Hematopoietic multipotent progenitor cell treated with erythropoietin and hydrocortisone succinate and interleukin-3 and kit ligand, for 6 days (in vitro differentiated cells): ENCODE data around the gene ZNF74.
"Not testable (repeated sequence)": the region's sequence is repeated elsewhere in the genome, so short reads cannot be mapped to it uniquely, and the experiment has no call there.

Source experiments
- DNase-seq: peaks from one replicate; pipeline ENCODE4 v3.0.0-alpha.2; 2015

Gene ZNF74

GRCh38 chr22:20401376-20402014, 7.5 kb downstream of the ZNF74 start:
- DNase-seq: no peak

GRCh38 chr22:20402960-20403778, 9.2 kb downstream of the ZNF74 start:
- DNase-seq: no peak

GRCh38 chr22:20403779-20404140, 9.8 kb downstream of the ZNF74 start:
- no peak for DNase-seq

- no peak for DNase-seq
These were observed 10.9 kb downstream of the ZNF74 start for GRCh38 chr22:20404881-20405280.

GRCh38 chr22:20405291-20405930, 11.5 kb downstream of the ZNF74 start:
- no peak for DNase-seq

- no peak for DNase-seq
These were observed 12.2 kb downstream of the ZNF74 start for GRCh38 chr22:20405931-20406685.

- DNase-seq: no peak
These were observed 12.9 kb downstream of the ZNF74 start for GRCh38 chr22:20406686-20407408.

GRCh38 chr22:20407829-20408228, 13.9 kb downstream of the ZNF74 start:
- no peak for DNase-seq

- no peak for DNase-seq
These were observed 14.9 kb downstream of the ZNF74 start for GRCh38 chr22:20408891-20409290.

- DNase-seq: not testable (repeated sequence)
These were observed 15.4 kb downstream of the ZNF74 start for GRCh38 chr22:20409385-20409784.

GRCh38 chr22:20412474-20413216, 18.7 kb downstream of the ZNF74 start:
- no peak for DNase-seq

GRCh38 chr22:20413217-20414058, 19.5 kb downstream of the ZNF74 start:
- DNase-seq: no peak

- no peak for DNase-seq
These were observed 20.1 kb downstream of the ZNF74 start for GRCh38 chr22:20414059-20414440.

GRCh38 chr22:20414450-20414849, 20.5 kb downstream of the ZNF74 start:
- no peak for DNase-seq

- not testable (repeated sequence) for DNase-seq
These were observed 21.3 kb downstream of the ZNF74 start for GRCh38 chr22:20415241-20415640.

GRCh38 chr22:20415699-20416098, 21.7 kb downstream of the ZNF74 start:
- DNase-seq: not testable (repeated sequence)

GRCh38 chr22:20418211-20418788, 24.3 kb downstream of the ZNF74 start:
- peak; percentile 77 for DNase-seq

GRCh38 chr22:20419664-20419951, 25.7 kb downstream of the ZNF74 start:
- DNase-seq: no peak

GRCh38 chr22:20420157-20420842, 26.3 kb downstream of the ZNF74 start:
- DNase-seq: no peak

GRCh38 chr22:20421507-20421874, 27.5 kb downstream of the ZNF74 start:
- DNase-seq: no peak
